Bronchial epithelial cell (primary cell): ENCODE measurements around the gene SNRNP70. TPM values are rescaled to one million over a fixed set of nuclear protein-coding genes. Genes with fewer than 3 reads are reported as not detected.
A peak's percentile ranks its signal among the peaks of the same experiment; 100 is the strongest.

Source experiments
- DNase-seq: peaks from one replicate; pipeline ENCODE4 v3.0.0-alpha.2; 2010; ENCODE audit warnings: low read depth
- FAIRE-seq: peaks from 2 replicates; lab custom pipeline; 2011; peaks lifted over from hg19 to GRCh38; lab: Jason Lieb, UNC
- H3K27me3 ChIP-seq: 2 replicates; pipeline ENCODE4 v1.5.1; 2011; ENCODE audit warnings: low read length; ENCODE audit not compliant: control insufficient read depth, insufficient read depth
- H3K36me3 ChIP-seq: 2 replicates; pipeline ENCODE4 v1.5.1; 2011; ENCODE audit warnings: low read length; ENCODE audit not compliant: control insufficient read depth, insufficient read depth
- H3K4me3 ChIP-seq: 2 replicates; pipeline ENCODE4 v1.5.1; 2011; ENCODE audit warnings: mild to moderate bottlenecking, low read depth, low read length, control low read depth
- total RNA-seq: library from RNA; depleted of rRNA; stranded (reverse); fragments of >200 nt; gene quantifications from 2 replicates; pipeline ENCODE4 v1.2.1, GENCODE V29; 2014
- TF ChIP-seq, protein P1 (sequence below): IDR thresholded peaks from 2 replicates; pipeline ENCODE4 v1.5.1; 2011; ENCODE audit warnings: mild to moderate bottlenecking, moderate library complexity, low read length, control low read depth, inconsistent platforms; ENCODE audit not compliant: insufficient read depth, severe bottlenecking

Gene SNRNP70
- total RNA-seq, 1 donor from 2014 or later, result 74.5 TPM

DNA sequence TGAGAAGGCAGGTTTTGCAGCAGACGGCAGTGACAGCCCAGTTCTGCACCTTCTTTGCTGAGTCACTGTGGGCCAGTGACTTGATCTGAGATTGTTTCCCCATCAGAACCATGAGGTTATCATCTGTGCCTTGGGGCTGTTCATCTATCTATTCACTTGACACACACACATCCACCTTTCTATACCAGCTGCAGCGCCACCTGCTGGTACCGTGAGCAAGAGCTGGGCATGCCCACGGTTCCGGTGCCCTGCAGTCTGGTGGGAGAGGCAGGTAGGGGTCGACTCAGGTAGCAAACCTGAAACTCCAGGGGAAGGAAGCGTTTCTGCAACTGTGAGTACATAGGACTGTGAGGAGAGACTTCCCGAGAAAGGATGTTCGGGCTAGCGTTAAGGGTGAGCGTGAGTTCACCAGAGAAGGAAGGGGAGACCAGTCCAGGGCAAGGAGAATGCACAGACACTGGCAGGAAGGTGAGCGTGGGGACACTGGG is 21.4 kb downstream of the SNRNP70 start:
- no peak overlapping the region for H3K4me3 ChIP-seq
- peak; percentile 66 for FAIRE-seq
- DNase-seq, result peak; percentile 70
- H3K36me3 ChIP-seq, result peaks cover 43% of the 10 kb centered on the region
- H3K27me3 ChIP-seq, result no peaks in the 10 kb centered on the region
- TF ChIP-seq, protein P1, sequence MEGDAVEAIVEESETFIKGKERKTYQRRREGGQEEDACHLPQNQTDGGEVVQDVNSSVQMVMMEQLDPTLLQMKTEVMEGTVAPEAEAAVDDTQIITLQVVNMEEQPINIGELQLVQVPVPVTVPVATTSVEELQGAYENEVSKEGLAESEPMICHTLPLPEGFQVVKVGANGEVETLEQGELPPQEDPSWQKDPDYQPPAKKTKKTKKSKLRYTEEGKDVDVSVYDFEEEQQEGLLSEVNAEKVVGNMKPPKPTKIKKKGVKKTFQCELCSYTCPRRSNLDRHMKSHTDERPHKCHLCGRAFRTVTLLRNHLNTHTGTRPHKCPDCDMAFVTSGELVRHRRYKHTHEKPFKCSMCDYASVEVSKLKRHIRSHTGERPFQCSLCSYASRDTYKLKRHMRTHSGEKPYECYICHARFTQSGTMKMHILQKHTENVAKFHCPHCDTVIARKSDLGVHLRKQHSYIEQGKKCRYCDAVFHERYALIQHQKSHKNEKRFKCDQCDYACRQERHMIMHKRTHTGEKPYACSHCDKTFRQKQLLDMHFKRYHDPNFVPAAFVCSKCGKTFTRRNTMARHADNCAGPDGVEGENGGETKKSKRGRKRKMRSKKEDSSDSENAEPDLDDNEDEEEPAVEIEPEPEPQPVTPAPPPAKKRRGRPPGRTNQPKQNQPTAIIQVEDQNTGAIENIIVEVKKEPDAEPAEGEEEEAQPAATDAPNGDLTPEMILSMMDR, result peak; percentile 88

DNA sequence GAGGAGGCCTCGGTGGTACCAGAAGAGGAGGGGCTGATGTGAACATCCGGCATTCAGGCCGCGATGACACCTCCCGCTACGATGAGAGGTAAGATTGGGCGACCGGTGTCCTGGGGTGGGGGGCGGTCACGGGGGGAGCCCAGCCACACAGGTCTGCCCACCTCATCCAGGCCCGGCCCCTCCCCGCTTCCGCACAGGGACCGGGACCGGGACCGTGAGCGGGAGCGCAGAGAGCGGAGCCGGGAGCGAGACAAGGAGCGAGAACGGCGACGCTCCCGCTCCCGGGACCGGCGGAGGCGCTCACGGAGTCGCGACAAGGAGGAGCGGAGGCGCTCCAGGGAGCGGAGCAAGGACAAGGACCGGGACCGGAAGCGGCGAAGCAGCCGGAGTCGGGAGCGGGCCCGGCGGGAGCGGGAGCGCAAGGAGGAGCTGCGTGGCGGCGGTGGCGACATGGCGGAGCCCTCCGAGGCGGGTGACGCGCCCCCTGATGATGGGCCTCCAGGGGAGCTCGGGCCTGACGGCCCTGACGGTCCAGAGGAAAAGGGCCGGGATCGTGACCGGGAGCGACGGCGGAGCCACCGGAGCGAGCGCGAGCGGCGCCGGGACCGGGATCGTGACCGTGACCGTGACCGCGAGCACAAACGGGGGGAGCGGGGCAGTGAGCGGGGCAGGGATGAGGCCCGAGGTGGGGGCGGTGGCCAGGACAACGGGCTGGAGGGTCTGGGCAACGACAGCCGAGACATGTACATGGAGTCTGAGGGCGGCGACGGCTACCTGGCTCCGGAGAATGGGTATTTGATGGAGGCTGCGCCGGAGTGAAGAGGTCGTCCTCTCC is 22.6 kb downstream of the SNRNP70 start:
- DNase-seq (no peak), FAIRE-seq (no peak)
- TF ChIP-seq, protein P1, result no peak
- no peak overlapping the region for H3K4me3 ChIP-seq
- peaks cover 36% of the 10 kb centered on the region for H3K36me3 ChIP-seq
- H3K27me3 ChIP-seq, result no peaks in the 10 kb centered on the region

DNA sequence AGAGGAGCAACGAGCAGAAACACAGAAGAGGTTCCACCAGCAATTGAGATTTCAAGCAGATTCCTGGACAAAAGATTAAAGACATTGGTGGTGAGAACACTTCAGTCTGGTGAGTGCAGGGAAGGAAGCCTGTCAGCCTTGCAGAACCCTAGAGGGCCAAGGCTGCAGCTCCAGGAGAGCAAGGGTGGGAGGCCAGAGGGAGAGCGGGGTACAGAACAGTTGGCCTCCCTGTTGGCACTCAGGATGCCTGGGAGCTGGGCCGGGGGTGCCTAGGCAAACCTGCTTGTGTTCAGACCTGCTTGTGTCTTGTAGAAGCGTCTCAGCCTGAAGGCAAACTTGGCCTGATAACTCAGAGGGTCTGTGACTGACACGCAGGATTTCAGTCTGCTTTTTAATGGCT is 23.8 kb downstream of the SNRNP70 start:
- no peaks in the 10 kb centered on the region for H3K27me3 ChIP-seq
- no peak overlapping the region for H3K4me3 ChIP-seq
- no peak for DNase-seq
- peaks cover 28% of the 10 kb centered on the region for H3K36me3 ChIP-seq
- TF ChIP-seq, protein P1, result no peak
- FAIRE-seq, result no peak

GRCh38 chr19:49109569-49110233 is 24.4 kb downstream of the SNRNP70 start:
- Histone ChIP-seq H3K27me3 (no peaks in the 10 kb centered on the region), H3K4me3 (no peak overlapping the region), H3K36me3 (peaks cover 23% of the 10 kb centered on the region)
- DNase-seq (no peak), FAIRE-seq (no peak)
- TF ChIP-seq, protein P1, result no peak

GRCh38 chr19:49110567-49110966 is 25.3 kb downstream of the SNRNP70 start:
- H3K4me3 ChIP-seq, result no peak overlapping the region
- FAIRE-seq, result no peak
- peaks cover 17% of the 10 kb centered on the region for H3K36me3 ChIP-seq
- no peak for DNase-seq
- TF ChIP-seq, protein P1, result no peak
- H3K27me3 ChIP-seq, result no peaks in the 10 kb centered on the region
